Measurements from ENCODE around the gene ERICH3. TPM values are rescaled to one million over a fixed set of nuclear protein-coding genes. Genes with fewer than 3 reads are reported as not detected.

The ERICH3 gene
- total RNA-seq, result not detected in 2 replicates

- DNase-seq (ENCODE audit: extremely low read depth, low read depth, low spot score), result no peak
These were observed at the start of gene ERICH3 for GRCh38 chr1:74673351-74674111. ERICH3 (minus strand) TSS chr1:74673792; CDS start chr1:74673519, 273 bp downstream.

GRCh38 chr1:74717626-74718025 is 44.0 kb upstream of the ERICH3 start:
- no peak for DNase-seq (ENCODE audit: extremely low read depth, low read depth, low spot score)

- DNase-seq (ENCODE audit: extremely low read depth, low read depth, low spot score), result no peak
These were observed 43.2 kb upstream of the ERICH3 start for GRCh38 chr1:74716822-74717221.

DNA sequence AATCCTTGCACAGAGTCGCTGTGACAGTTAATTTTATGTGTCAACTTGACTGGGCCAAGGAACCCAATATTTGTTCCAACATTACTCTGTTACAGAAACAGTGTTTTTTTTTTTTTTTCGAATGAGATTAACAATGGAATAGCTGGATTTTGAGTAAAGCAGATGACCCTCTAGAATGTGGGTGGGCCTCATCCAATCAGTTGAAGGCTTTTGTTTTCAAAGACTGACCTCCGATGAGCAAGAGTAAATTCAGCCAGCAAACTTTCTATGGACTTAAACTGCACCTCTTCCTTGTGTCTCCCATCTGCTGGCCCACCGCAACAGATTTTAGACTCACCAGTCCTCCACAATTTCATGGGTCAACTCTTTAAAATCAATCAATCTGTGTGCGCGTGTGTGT is 42.2 kb upstream of the ERICH3 start:
- DNase-seq (ENCODE audit: extremely low read depth, low read depth, low spot score), result no peak

DNA sequence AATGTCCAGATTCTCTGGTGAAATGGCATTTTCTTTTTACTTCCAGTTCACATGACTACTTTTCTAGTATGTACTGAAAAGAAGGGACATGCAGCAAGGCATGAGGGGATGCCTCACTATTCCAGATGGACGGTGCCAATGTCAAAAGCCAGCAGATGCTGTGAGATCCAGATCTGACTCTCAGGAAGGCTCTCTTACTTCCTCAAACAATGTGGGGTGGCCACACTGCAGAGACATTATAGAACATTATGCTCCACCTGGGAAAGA is 41.6 kb upstream of the ERICH3 start:
- DNase-seq (ENCODE audit: extremely low read depth, low read depth, low spot score), result no peak

GRCh38 chr1:74714429-74715235 is 41.0 kb upstream of the ERICH3 start:
- no peak for DNase-seq (ENCODE audit: extremely low read depth, low read depth, low spot score)

DNA sequence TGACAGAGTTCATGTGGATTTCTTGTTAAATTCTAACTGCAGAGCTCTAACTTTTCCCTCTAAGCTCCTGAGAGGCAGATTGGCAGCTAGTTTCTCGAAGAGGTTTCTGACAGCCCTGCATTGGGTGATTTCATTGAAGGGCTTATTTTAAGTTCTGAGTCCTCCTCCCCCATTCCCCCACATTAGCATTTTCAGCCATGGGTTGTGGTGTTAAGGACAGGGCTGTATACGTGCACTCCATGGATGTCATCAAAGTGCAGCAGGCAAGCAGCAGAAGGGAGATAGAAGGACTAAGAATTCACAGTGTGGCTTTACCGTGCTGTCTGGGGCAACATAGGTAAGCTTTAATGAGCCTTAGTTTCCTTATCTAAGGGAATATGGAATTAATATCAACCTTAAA is 40.3 kb upstream of the ERICH3 start:
- no peak for DNase-seq (ENCODE audit: extremely low read depth, low read depth, low spot score)

GRCh38 chr1:74712881-74713280 is 39.3 kb upstream of the ERICH3 start:
- DNase-seq (ENCODE audit: extremely low read depth, low read depth, low spot score), result no peak

DNA sequence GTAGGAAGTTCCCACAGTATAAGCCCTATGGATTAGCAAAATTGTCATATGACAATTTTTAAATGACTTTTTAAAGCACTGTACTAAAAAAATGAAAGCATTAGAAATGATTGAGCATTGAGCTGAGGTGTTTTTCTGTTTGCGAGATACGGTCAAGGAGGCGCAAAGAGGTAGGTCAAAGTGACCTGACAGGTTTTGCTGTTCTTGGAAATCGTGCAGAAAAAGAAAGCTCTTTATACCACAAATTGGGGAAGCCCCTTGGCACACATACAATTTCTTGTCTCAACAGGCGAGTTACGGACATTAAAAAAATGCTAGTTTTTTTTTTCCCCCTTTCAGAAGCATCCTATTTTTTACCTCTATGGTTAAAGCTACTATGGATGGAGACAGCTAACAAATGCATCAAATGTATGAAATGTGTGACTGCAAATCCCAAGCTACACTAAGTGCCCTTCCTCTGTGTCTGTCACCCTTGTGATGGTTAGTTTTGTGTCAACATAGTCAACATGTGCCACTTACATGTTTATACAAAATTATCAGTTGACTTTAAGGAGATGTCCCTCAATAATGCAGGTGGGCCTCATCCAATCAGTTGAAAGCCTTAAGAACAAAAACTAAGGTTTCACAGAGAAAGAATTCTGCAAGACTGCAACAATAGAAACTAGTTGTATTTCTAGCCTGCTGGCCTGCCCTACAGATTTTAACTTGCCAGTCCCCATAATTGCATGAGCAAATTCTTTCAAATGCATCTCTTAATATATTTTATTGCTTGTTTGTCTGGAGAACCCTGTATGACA is 30.0 kb upstream of the ERICH3 start:
- DNase-seq (ENCODE audit: extremely low read depth, low read depth, low spot score), result no peak

DNA sequence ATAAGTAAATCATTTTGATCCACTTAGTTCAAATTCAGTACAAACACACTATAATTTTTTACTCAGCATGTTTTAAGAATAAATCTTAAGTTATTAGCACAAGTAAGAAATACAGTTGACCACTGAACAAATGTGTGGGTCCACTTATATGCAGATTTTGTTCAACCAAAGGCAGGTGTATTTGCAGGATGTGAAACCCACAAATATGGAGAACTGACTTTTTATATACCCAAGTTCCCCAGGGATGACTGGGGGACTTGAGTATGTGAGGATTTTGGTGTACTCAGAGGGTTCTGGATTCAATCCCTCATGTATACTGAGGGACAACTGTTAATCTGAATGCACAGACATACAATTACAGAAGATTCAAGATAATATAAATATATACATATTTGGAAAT is 25.7 kb upstream of the ERICH3 start:
- DNase-seq (ENCODE audit: extremely low read depth, low read depth, low spot score), result no peak

DNA sequence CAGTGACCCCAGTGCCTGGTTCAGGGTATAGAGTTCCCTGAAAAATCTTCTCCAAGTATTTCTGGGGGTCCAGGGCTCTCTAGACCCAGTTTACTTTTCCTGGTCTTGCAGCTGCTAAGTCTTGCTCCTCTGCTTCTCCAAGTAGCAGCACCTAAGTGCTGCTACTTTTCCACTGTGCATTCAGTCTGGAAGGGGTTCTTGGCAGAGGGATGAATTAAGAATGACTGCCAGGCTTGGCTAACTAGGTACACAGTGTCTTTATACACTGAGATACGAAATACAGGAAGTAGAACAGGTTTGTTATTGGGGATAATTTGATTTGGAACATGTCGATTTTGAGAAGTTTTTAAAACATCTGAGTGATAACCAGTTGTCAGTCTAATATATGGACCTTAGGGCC is 24.2 kb upstream of the ERICH3 start:
- DNase-seq (ENCODE audit: extremely low read depth, low read depth, low spot score), result no peak

- DNase-seq (ENCODE audit: extremely low read depth, low read depth, low spot score), result no peak
These were observed 19.9 kb upstream of the ERICH3 start for GRCh38 chr1:74693473-74693872.

- DNase-seq (ENCODE audit: extremely low read depth, low read depth, low spot score), result no peak
These were observed 17.3 kb upstream of the ERICH3 start for GRCh38 chr1:74690909-74691308.

GRCh38 chr1:74690364-74690696 is 16.7 kb upstream of the ERICH3 start:
- no peak for DNase-seq (ENCODE audit: extremely low read depth, low read depth, low spot score)

GRCh38 chr1:74689621-74690363 is 16.2 kb upstream of the ERICH3 start:
- DNase-seq (ENCODE audit: extremely low read depth, low read depth, low spot score), result peak; percentile 29

DNA sequence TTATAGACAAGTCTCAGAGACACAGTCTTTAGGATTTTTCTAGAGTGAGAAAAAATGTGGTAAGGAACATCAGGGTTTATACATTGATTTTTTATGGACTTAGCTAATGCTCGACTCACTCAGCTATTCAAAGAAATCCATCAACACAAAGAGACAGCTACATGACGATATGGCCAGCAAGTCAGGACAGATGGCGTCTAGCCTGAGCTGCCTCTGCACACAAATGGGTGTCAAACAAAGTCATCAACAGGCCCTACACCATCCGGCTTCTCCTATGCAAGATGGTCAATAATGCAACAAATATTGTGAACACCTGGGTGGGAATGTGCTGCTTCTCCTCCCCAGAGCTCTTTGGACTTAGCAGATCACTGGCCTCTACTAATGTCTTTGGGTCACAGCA is 13.3 kb upstream of the ERICH3 start:
- DNase-seq (ENCODE audit: extremely low read depth, low read depth, low spot score), result no peak

DNA sequence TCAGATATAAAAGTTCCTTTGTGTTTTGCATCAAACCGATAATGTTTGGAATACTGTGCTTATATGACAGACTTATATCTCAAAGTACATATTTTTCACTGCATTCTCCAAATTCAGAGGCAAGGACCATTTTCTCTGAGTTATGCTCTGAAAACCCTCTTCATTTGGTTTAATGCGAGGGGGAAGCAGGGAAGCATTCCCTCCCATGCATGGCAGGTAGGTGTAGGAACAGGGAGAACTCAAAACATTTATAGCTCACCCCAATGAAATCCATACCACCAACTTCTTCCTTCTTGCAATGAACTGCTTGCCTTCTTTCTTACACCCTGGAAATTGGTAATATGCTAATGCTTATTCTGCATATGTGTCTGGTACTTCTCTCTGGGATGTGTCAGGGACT is 10.7 kb upstream of the ERICH3 start:
- DNase-seq (ENCODE audit: extremely low read depth, low read depth, low spot score), result no peak

- no peak for DNase-seq (ENCODE audit: extremely low read depth, low read depth, low spot score)
These were observed 10.1 kb upstream of the ERICH3 start for GRCh38 chr1:74683656-74684055.

- no peak for DNase-seq (ENCODE audit: extremely low read depth, low read depth, low spot score)
These were observed 8.3 kb upstream of the ERICH3 start for GRCh38 chr1:74681851-74682250.

GRCh38 chr1:74681449-74681848 is 7.9 kb upstream of the ERICH3 start:
- no peak for DNase-seq (ENCODE audit: extremely low read depth, low read depth, low spot score)

DNA sequence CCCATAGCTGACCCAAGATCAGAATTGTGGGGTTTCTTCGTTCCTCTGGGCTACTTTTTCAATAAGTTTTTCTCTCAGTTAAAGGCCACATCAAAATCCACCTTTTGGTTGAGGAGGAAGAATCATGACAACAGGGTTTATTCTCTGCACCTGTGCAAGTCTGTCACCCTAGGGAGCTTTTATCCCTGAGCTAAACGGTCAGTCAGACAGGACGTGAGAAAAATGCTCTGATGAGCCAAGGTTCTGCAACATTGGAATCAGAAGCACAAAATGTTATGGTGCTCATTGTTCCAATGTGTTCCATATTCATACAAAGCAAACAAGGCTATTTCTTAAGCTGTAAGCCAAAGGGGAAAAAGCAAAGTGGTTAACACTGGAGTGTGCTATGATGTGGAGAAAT is 7.4 kb upstream of the ERICH3 start:
- no peak for DNase-seq (ENCODE audit: extremely low read depth, low read depth, low spot score)
